ENCODE data around the gene STPG2. TPM values are rescaled to one million over a fixed set of nuclear protein-coding genes. Genes with fewer than 3 reads are reported as not detected.

STPG2 gene
- polyA plus RNA-seq, 1 donor, result 0.36 TPM

GRCh38 chr4:97761445-97762114, 381.7 kb downstream of the STPG2 start:
- Histone ChIP-seq H3K27ac (ENCODE audit: low read length) (no peak overlapping the region), H3K36me3 (ENCODE audit: control insufficient read depth, insufficient read depth, low read length) (no peaks in the 10 kb centered on the region), H3K4me1 (ENCODE audit: control insufficient read depth, insufficient read depth, low read length) (no peaks in the 10 kb centered on the region), H3K9me3 (ENCODE audit: control insufficient read depth, low read depth, low read length) (no peaks in the 10 kb centered on the region), H3K27me3 (ENCODE audit: control insufficient read depth, insufficient read depth, low read length) (no peaks in the 10 kb centered on the region), H3K4me3 (ENCODE audit: low read length) (no peak overlapping the region)
- no peak for DNase-seq
- no CpG with 5 or more reads among the region's 2 CpGs for WGBS (ENCODE audit: insufficient coverage, low lambda C conversion rate)

- Histone ChIP-seq H3K36me3 (ENCODE audit: control insufficient read depth, insufficient read depth, low read length) (no peaks in the 10 kb centered on the region), H3K9me3 (ENCODE audit: control insufficient read depth, low read depth, low read length) (no peaks in the 10 kb centered on the region), H3K27me3 (ENCODE audit: control insufficient read depth, insufficient read depth, low read length) (no peaks in the 10 kb centered on the region), H3K4me1 (ENCODE audit: control insufficient read depth, insufficient read depth, low read length) (no peaks in the 10 kb centered on the region), H3K27ac (ENCODE audit: low read length) (no peak overlapping the region), H3K4me3 (ENCODE audit: low read length) (no peak overlapping the region)
- 100% methylated on average over 2 of the region's 2 CpGs for WGBS (ENCODE audit: insufficient coverage, low lambda C conversion rate)
- DNase-seq, result no peak
Measured at GRCh38 chr4:97759785-97760184, 383.5 kb downstream of the STPG2 start.

- DNase-seq, result no peak
- Histone ChIP-seq H3K4me1 (ENCODE audit: control insufficient read depth, insufficient read depth, low read length) (no peaks in the 10 kb centered on the region), H3K27ac (ENCODE audit: low read length) (no peak overlapping the region), H3K4me3 (ENCODE audit: low read length) (no peak overlapping the region), H3K27me3 (ENCODE audit: control insufficient read depth, insufficient read depth, low read length) (no peaks in the 10 kb centered on the region), H3K9me3 (ENCODE audit: control insufficient read depth, low read depth, low read length) (no peaks in the 10 kb centered on the region), H3K36me3 (ENCODE audit: control insufficient read depth, insufficient read depth, low read length) (no peaks in the 10 kb centered on the region)
- 78% methylated on average over 1 of the region's 1 CpG for WGBS (ENCODE audit: insufficient coverage, low lambda C conversion rate)
Measured at GRCh38 chr4:97752599-97752998, 390.7 kb downstream of the STPG2 start.

- 40% methylated on average over 1 of the region's 3 CpGs for WGBS (ENCODE audit: insufficient coverage, low lambda C conversion rate)
- Histone ChIP-seq H3K27me3 (ENCODE audit: control insufficient read depth, insufficient read depth, low read length) (no peaks in the 10 kb centered on the region), H3K27ac (ENCODE audit: low read length) (no peak overlapping the region), H3K36me3 (ENCODE audit: control insufficient read depth, insufficient read depth, low read length) (no peaks in the 10 kb centered on the region), H3K4me1 (ENCODE audit: control insufficient read depth, insufficient read depth, low read length) (no peaks in the 10 kb centered on the region), H3K9me3 (ENCODE audit: control insufficient read depth, low read depth, low read length) (no peaks in the 10 kb centered on the region), H3K4me3 (ENCODE audit: low read length) (no peak overlapping the region)
- no peak for DNase-seq
Measured at GRCh38 chr4:97747945-97748344, 395.3 kb downstream of the STPG2 start.

GRCh38 chr4:97720869-97721432, 422.3 kb downstream of the STPG2 start:
- 10% methylated on average over 2 of the region's 4 CpGs for WGBS (ENCODE audit: insufficient coverage, low lambda C conversion rate)
- peak; percentile 10 to 62 for DNase-seq

GRCh38 chr4:97691111-97691605, 452.1 kb downstream of the STPG2 start:
- H3K27me3 ChIP-seq (ENCODE audit: control insufficient read depth, insufficient read depth, low read length), result no peaks in the 10 kb centered on the region
- no peak overlapping the region for H3K27ac ChIP-seq (ENCODE audit: low read length)
- no peaks in the 10 kb centered on the region for H3K9me3 ChIP-seq (ENCODE audit: control insufficient read depth, low read depth, low read length)
- no peaks in the 10 kb centered on the region for H3K4me1 ChIP-seq (ENCODE audit: control insufficient read depth, insufficient read depth, low read length)
- no peak for DNase-seq
- H3K36me3 ChIP-seq (ENCODE audit: control insufficient read depth, insufficient read depth, low read length), result no peaks in the 10 kb centered on the region
- no CpG with 5 or more reads among the region's 3 CpGs for WGBS (ENCODE audit: insufficient coverage, low lambda C conversion rate)
- no peak overlapping the region for H3K4me3 ChIP-seq (ENCODE audit: low read length)

More at GRCh38 chr4:97720869-97721432, 422.3 kb downstream of the STPG2 start:
- Histone ChIP-seq H3K4me3 (ENCODE audit: low read length) (no peak overlapping the region), H3K9me3 (ENCODE audit: control insufficient read depth, low read depth, low read length) (no peaks in the 10 kb centered on the region), H3K4me1 (ENCODE audit: control insufficient read depth, insufficient read depth, low read length) (no peaks in the 10 kb centered on the region), H3K27ac (ENCODE audit: low read length) (no peak overlapping the region), H3K27me3 (ENCODE audit: control insufficient read depth, insufficient read depth, low read length) (no peaks in the 10 kb centered on the region), H3K36me3 (ENCODE audit: control insufficient read depth, insufficient read depth, low read length) (no peaks in the 10 kb centered on the region)

GRCh38 chr4:97670703-97671269, 472.5 kb downstream of the STPG2 start:
- Histone ChIP-seq H3K27me3 (ENCODE audit: control insufficient read depth, insufficient read depth, low read length) (no peaks in the 10 kb centered on the region), H3K36me3 (ENCODE audit: control insufficient read depth, insufficient read depth, low read length) (no peaks in the 10 kb centered on the region), H3K4me3 (ENCODE audit: low read length) (no peak overlapping the region), H3K27ac (ENCODE audit: low read length) (no peak overlapping the region), H3K9me3 (ENCODE audit: control insufficient read depth, low read depth, low read length) (peaks cover 4% of the 10 kb centered on the region), H3K4me1 (ENCODE audit: control insufficient read depth, insufficient read depth, low read length) (no peaks in the 10 kb centered on the region)
- DNase-seq, result no peak
- WGBS (ENCODE audit: insufficient coverage, low lambda C conversion rate), result no CpG with 5 or more reads among the region's 1 CpG

- H3K27ac ChIP-seq (ENCODE audit: low read length), result no peak overlapping the region
- H3K4me3 ChIP-seq (ENCODE audit: low read length), result no peak overlapping the region
- no peaks in the 10 kb centered on the region for H3K36me3 ChIP-seq (ENCODE audit: control insufficient read depth, insufficient read depth, low read length)
- DNase-seq, result no peak
- peaks cover 14% of the 10 kb centered on the region for H3K9me3 ChIP-seq (ENCODE audit: control insufficient read depth, low read depth, low read length)
- no peaks in the 10 kb centered on the region for H3K4me1 ChIP-seq (ENCODE audit: control insufficient read depth, insufficient read depth, low read length)
- WGBS (ENCODE audit: insufficient coverage, low lambda C conversion rate), result no CpG with 5 or more reads among the region's 4 CpGs
- H3K27me3 ChIP-seq (ENCODE audit: control insufficient read depth, insufficient read depth, low read length), result no peaks in the 10 kb centered on the region
Measured at GRCh38 chr4:97665553-97665952, 477.7 kb downstream of the STPG2 start.

GRCh38 chr4:97664741-97665140, 478.5 kb downstream of the STPG2 start:
- no CpG with 5 or more reads among the region's 5 CpGs for WGBS (ENCODE audit: insufficient coverage, low lambda C conversion rate)

GRCh38 chr4:97662133-97662532, 481.1 kb downstream of the STPG2 start:
- DNase-seq, result no peak
- H3K9me3 ChIP-seq (ENCODE audit: control insufficient read depth, low read depth, low read length), result peaks cover 14% of the 10 kb centered on the region
- no CpG with 5 or more reads among the region's 2 CpGs for WGBS (ENCODE audit: insufficient coverage, low lambda C conversion rate)
- no peaks in the 10 kb centered on the region for H3K36me3 ChIP-seq (ENCODE audit: control insufficient read depth, insufficient read depth, low read length)
- no peaks in the 10 kb centered on the region for H3K4me1 ChIP-seq (ENCODE audit: control insufficient read depth, insufficient read depth, low read length)
- H3K27ac ChIP-seq (ENCODE audit: low read length), result no peak overlapping the region
- H3K27me3 ChIP-seq (ENCODE audit: control insufficient read depth, insufficient read depth, low read length), result no peaks in the 10 kb centered on the region
- no peak overlapping the region for H3K4me3 ChIP-seq (ENCODE audit: low read length)

More at GRCh38 chr4:97664741-97665140, 478.5 kb downstream of the STPG2 start:
- Histone ChIP-seq H3K4me3 (ENCODE audit: low read length) (no peak overlapping the region), H3K36me3 (ENCODE audit: control insufficient read depth, insufficient read depth, low read length) (no peaks in the 10 kb centered on the region), H3K27me3 (ENCODE audit: control insufficient read depth, insufficient read depth, low read length) (no peaks in the 10 kb centered on the region), H3K27ac (ENCODE audit: low read length) (no peak overlapping the region), H3K4me1 (ENCODE audit: control insufficient read depth, insufficient read depth, low read length) (no peaks in the 10 kb centered on the region), H3K9me3 (ENCODE audit: control insufficient read depth, low read depth, low read length) (peaks cover 14% of the 10 kb centered on the region)
- no peak for DNase-seq
